Gastrocnemius medialis (tissue), 4 donors: Measurements from ENCODE around the gene ASCL5. TPM values are rescaled to one million over a fixed set of nuclear protein-coding genes. Genes with fewer than 3 reads are reported as not detected.
A peak's percentile ranks its signal among the peaks of the same experiment; 100 is the strongest.

Experiments
- ATAC-seq, 2 donors: fragments of 150-250 bp; one replicate each; pipeline ENCODE4 v1.9.1; 2016
- DNase-seq, 2 donors: peaks; one replicate each; pipeline ENCODE4 v3.0.0-alpha.2; 2019
- H3K27ac ChIP-seq, 4 donors: fragments of 200-600 bp; sonication (generic); 1 replicate in 1 of 4; 2 replicates in 3 of 4; pipeline ENCODE4 v1.5.1; 2016 to 2018; ENCODE audit warnings: mild to moderate bottlenecking in 2 of 4, moderate library complexity in 1 of 4
- H3K27me3 ChIP-seq, 3 donors: fragments of 200-600 bp; sonication (generic) in 2 of 3; 1 replicate in 1 of 3; 2 replicates in 2 of 3; pipeline versions ENCODE4 v1.5.1 to v1.6.0; 2016 to 2019; ENCODE audit warnings: mild to moderate bottlenecking in 1 of 3, moderate library complexity in 1 of 3
- H3K36me3 ChIP-seq, 2 donors: fragments of 200-600 bp; sonication (generic) in 1 of 2; one replicate each; pipeline ENCODE4 v1.5.1; 2017 to 2018
- H3K4me1 ChIP-seq, 2 donors: fragments of 200-600 bp; sonication (generic) in 1 of 2; one replicate each; pipeline ENCODE4 v1.5.1; 2016 to 2017; ENCODE audit warnings: mild to moderate bottlenecking in 2 of 2
- H3K4me3 ChIP-seq, 4 donors: fragments of 200-600 bp; sonication (generic) in 3 of 4; 1 replicate in 1 of 4; 2 replicates in 3 of 4; pipeline ENCODE4 v1.5.1; 2016 to 2019; ENCODE audit warnings: mild to moderate bottlenecking in 2 of 4
- H3K9me3 ChIP-seq, 3 donors: fragments of 200-600 bp; sonication (generic) in 2 of 3; 1 replicate in 1 of 3; 2 replicates in 2 of 3; pipeline ENCODE4 v1.5.1; 2016 to 2019
- CTCF ChIP-seq, 5 experiments: fragments of 450-650 bp in 3 of 5; fragments of 200-600 bp in 2 of 5; sonication (generic) in 2 of 5; IDR thresholded peaks in 4 of 5; conservative IDR thresholded peaks in 1 of 5; 1 replicate in 4 of 5; 2 replicates in 1 of 5; pipeline ENCODE4 v1.5.1; 2016 to 2019; ENCODE audit warnings: antibody characterized with exemption in 5 of 5, mild to moderate bottlenecking in 3 of 5, moderate library complexity in 3 of 5
- POLR2A ChIP-seq, 2 donors: fragments of 450-650 bp; IDR thresholded peaks; one replicate each; pipeline ENCODE4 v1.6.1; 2017; ENCODE audit warnings: antibody characterized with exemption in 2 of 2, mild to moderate bottlenecking in 2 of 2, moderate library complexity in 2 of 2
- in situ Hi-C, 4 donors: fragments of 200-750 bp; cut with MboI; loops; one replicate each; pipeline versions ENCODE4 v1.15.0 to v1.8.0; 2017; ENCODE audit warnings: low sequenced_read_pairs in 4 of 4
- intact Hi-C: fragments of 100-400 bp; cut with DNase I; formaldehyde crosslinking; loops from one replicate; pipeline ENCODE4 v1.15.1; 2023; ENCODE audit warnings: low total_unique reads
- total RNA-seq, 4 donors: library from RNA; depleted of rRNA; stranded (reverse); fragments of >200 nt; gene quantifications; one replicate each; pipeline versions ENCODE4 v1.1.0 to v1.2.3, GENCODE V29; 2016

The ASCL5 gene
- total RNA-seq, 4 donors from 2014 or later: not detected

DNA sequence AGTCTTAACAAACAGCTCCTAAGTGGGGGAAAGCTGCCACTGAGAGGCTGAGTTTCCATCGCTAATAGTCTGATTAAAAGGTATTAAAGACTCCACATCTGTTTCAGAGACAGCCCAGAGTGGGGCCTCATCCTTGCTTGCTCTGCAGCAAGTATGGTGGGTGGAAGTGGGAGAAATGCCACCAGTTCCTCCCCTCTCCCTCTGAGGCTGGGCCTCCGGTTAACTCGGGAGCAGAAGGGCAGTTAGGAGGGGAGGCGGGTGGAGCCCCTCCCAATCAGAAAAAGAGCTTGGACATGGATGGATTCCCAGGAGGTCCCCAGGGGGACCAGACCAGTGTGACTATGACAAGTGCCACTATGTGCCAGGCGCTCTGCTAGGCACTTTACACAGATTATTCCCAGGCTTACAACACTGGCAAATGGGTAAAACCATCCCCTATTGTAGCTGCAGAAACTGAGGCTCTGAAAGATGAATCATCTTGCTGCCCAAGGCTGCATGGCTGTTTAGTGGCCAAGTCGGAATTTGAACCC lies 11.4 kb upstream of the ASCL5 start:
- Histone ChIP-seq H3K9me3 (no peaks in the 10 kb centered on the region), H3K27me3 (no peaks in the 10 kb centered on the region), H3K4me3 (no peak overlapping the region), H3K4me1 (peaks cover 2 to 7% of the 10 kb centered on the region in 2 donors), H3K27ac (peak overlapping the region in 2 of 4 donors; percentile 58 to 64), H3K36me3 (peaks cover 0 to 15% of the 10 kb centered on the region in 2 donors)
- DNase-seq: no peak
- in situ Hi-C loops (no loop called here), intact Hi-C loops (no loop called here)
- no peak for ATAC-seq
- TF ChIP-seq CTCF (IDR thresholded peaks at IDR 0.05 in 4 of 5, conservative IDR thresholded peaks at IDR 0.05 in 1 of 5): no peak
- no peak for TF ChIP-seq POLR2A (IDR thresholded peaks at IDR 0.05)

GRCh38 chr1:201137579-201138310 lies 10.8 kb upstream of the ASCL5 start:
- Histone ChIP-seq H3K36me3 (peaks cover 0 to 9% of the 10 kb centered on the region in 2 donors), H3K27me3 (no peaks in the 10 kb centered on the region), H3K4me1 (peaks cover 2 to 7% of the 10 kb centered on the region in 2 donors), H3K27ac (peak overlapping the region in 3 of 4 donors; percentile 56 to 64 (median 58)), H3K4me3 (no peak overlapping the region), H3K9me3 (no peaks in the 10 kb centered on the region)
- intact Hi-C loops (no loop called here), in situ Hi-C loops (no loop called here)
- ATAC-seq (peak; percentile 70 to 76), DNase-seq (peak in 1 of 2 donors; percentile 55)
- TF ChIP-seq CTCF (IDR thresholded peaks at IDR 0.05 in 4 of 5, conservative IDR thresholded peaks at IDR 0.05 in 1 of 5) (no peak), POLR2A (IDR thresholded peaks at IDR 0.05) (no peak)

DNA sequence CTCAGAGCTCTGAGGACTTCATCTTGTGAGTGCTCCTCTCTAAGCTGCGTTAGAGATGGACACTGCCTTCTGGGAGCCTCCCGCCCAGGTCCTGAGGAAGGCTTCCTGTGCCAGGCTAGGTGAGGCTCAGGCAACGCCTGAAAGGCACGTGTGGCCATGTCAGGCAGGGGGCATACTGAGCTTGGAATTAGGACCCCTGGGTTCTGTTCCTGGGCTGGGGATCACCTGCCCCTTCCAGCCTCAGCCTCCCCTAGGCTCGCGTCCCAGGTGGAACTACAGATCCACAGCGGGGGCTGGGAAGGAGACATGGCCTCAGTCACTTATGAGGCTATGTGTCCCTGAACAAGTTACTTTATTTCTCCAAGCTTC lies 10.0 kb upstream of the ASCL5 start:
- peaks cover 0 to 7% of the 10 kb centered on the region in 2 donors for H3K36me3 ChIP-seq
- TF ChIP-seq CTCF (IDR thresholded peaks at IDR 0.05 in 4 of 5, conservative IDR thresholded peaks at IDR 0.05 in 1 of 5) (no peak), POLR2A (IDR thresholded peaks at IDR 0.05) (no peak)
- intact Hi-C loops: no loop called here
- ATAC-seq (no peak), DNase-seq (no peak)
- H3K4me3 ChIP-seq: no peak overlapping the region
- H3K9me3 ChIP-seq: no peaks in the 10 kb centered on the region
- in situ Hi-C loops: no loop called here
- H3K4me1 ChIP-seq: peaks cover 2 to 7% of the 10 kb centered on the region in 2 donors
- no peaks in the 10 kb centered on the region for H3K27me3 ChIP-seq
- H3K27ac ChIP-seq: peak overlapping the region in 1 of 4 donors; percentile 64

DNA sequence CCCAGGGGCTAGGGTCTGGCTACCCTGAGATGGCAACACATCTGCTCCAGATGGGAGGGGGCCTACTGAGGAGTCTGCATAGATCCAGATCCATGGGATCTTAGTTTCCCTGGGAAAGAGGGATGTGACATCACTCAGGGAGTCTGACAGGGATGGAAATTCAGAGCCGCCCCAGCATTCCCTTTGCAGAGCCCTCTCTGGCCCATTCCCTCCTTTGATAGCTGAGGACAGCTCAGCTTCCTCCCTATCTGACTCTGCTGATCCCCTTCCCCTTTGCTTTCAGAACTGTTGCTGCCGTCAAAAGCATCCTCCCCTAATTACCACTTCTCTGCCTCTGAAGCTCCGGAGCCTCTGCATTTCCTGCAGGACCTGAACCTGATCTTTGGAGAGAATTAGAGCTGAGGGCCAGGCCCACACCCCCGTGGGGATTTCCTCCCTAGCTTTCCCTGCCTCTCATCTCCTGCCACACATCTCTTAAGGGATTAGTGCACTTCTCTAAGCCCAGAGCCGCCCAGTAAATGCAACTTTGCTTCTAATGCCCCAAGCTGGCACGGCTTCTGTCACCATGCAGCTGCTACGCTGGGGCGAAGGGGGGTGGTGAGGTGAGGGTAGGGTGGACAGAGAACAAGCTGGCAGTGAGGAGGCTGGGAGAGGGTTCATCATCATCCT lies 9.5 kb upstream of the ASCL5 start:
- H3K27ac ChIP-seq: no peak overlapping the region
- in situ Hi-C loops (no loop called here), intact Hi-C loops (no loop called here)
- H3K4me3 ChIP-seq: no peak overlapping the region
- no peak for DNase-seq
- no peaks in the 10 kb centered on the region for H3K27me3 ChIP-seq
- H3K4me1 ChIP-seq: peaks cover 2 to 7% of the 10 kb centered on the region in 2 donors
- no peak for ATAC-seq
- no peak for TF ChIP-seq POLR2A (IDR thresholded peaks at IDR 0.05)
- no peak for TF ChIP-seq CTCF (IDR thresholded peaks at IDR 0.05 in 4 of 5, conservative IDR thresholded peaks at IDR 0.05 in 1 of 5)
- H3K9me3 ChIP-seq: no peaks in the 10 kb centered on the region
- peaks cover 0 to 7% of the 10 kb centered on the region in 2 donors for H3K36me3 ChIP-seq
